Vagina (tissue), 2 donors: ENCODE measurements around the gene RNF10. TPM values are rescaled to one million over a fixed set of nuclear protein-coding genes. Genes with fewer than 3 reads are reported as not detected.
"Not testable (repeated sequence)": the region's sequence is repeated elsewhere in the genome, so short reads cannot be mapped to it uniquely, and the experiment has no call there.

ENCODE experiments used
- DNase-seq, 2 donors: peaks; one replicate each; pipeline ENCODE4 v3.0.0-alpha.2; 2017; ENCODE audit errors: extremely low spot score in 2 of 2
- H3K27ac ChIP-seq: fragments of 200-600 bp; sonication (generic); one replicate; pipeline ENCODE4 v1.5.1; 2019
- H3K27me3 ChIP-seq: fragments of 200-600 bp; sonication (generic); one replicate; pipeline ENCODE4 v1.5.1; 2019
- H3K36me3 ChIP-seq, 2 donors: fragments of 200-600 bp; sonication (generic); one replicate each; pipeline ENCODE4 v1.5.1; 2017 to 2019
- H3K4me1 ChIP-seq: fragments of 200-600 bp; sonication (generic); one replicate; pipeline ENCODE4 v1.5.1; 2019
- H3K4me3 ChIP-seq, 2 donors: fragments of 200-600 bp; sonication (generic); 1 replicate in 1 of 2; 2 replicates in 1 of 2; pipeline ENCODE4 v1.5.1; 2016 to 2019
- H3K9me3 ChIP-seq: fragments of 200-600 bp; sonication (generic); one replicate; pipeline ENCODE4 v1.5.1; 2019
- CTCF ChIP-seq, 3 experiments: fragments of 450-650 bp in 2 of 3; fragments of 200-600 bp in 1 of 3; sonication (generic) in 1 of 3; IDR thresholded peaks; one replicate each; pipeline ENCODE4 v1.5.1; 2017 to 2019; ENCODE audit warnings: antibody characterized with exemption in 3 of 3, mild to moderate bottlenecking in 2 of 3, moderate library complexity in 2 of 3
- POLR2A ChIP-seq, 2 donors: fragments of 450-650 bp; IDR thresholded peaks; one replicate each; pipeline ENCODE4 v1.6.1; 2017; ENCODE audit warnings: antibody characterized with exemption in 2 of 2, mild to moderate bottlenecking in 2 of 2, moderate library complexity in 2 of 2
- POLR2AphosphoS5 ChIP-seq, 2 donors: sonication (generic); formaldehyde crosslinking; IDR thresholded peaks; one replicate each; pipeline ENCODE4 v1.9.0; 2017; ENCODE audit warnings: antibody characterized with exemption in 2 of 2, mild to moderate bottlenecking in 2 of 2, low read depth in 1 of 2; ENCODE audit not compliant: insufficient read depth in 1 of 2
- intact Hi-C: fragments of 100-400 bp; cut with DNase I; formaldehyde crosslinking; loops from one replicate; pipeline ENCODE4 v1.15.1; 2023
- total RNA-seq: library from RNA; depleted of rRNA; stranded (reverse); fragments of >200 nt; gene quantifications from one replicate; pipeline ENCODE4 v1.2.3, GENCODE V29; 2016

RNF10 gene
- total RNA-seq, 1 donor from 2014 or later: 161 TPM

DNA sequence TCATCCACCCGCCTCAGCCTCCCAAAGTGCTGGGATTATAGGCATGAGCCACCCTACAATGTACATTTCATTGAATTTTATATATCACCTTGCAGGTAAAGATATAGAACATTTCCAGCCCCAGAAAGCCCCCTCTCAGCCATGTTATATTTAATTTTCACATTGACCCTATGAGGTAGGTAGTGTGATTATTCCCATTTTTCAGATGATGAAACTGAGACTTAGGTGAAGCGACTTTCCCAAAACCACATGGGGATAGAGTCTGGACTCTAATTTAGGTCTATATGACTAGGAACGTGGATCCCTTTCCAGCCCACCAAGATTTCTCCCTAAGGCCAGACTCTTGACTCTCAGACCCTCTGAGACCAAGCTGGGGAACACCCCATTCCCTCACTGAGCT lies 62.7 kb downstream of the RNF10 start:
- DNase-seq: no peak
- no peaks in the 10 kb centered on the region for H3K27me3 ChIP-seq
- no peak overlapping the region for H3K27ac ChIP-seq
- H3K9me3 ChIP-seq: no peaks in the 10 kb centered on the region
- H3K36me3 ChIP-seq: no peaks in the 10 kb centered on the region
- TF ChIP-seq CTCF (IDR thresholded peaks at IDR 0.05): no peak
- no peak for TF ChIP-seq POLR2AphosphoS5 (IDR thresholded peaks at IDR 0.05; ENCODE audit: insufficient read depth in 1 of 2, low read depth in 1 of 2)
- no peak for TF ChIP-seq POLR2A (IDR thresholded peaks at IDR 0.05)
- H3K4me1 ChIP-seq: no peaks in the 10 kb centered on the region
- intact Hi-C loops: loop anchor here (10.0 kb wide), 1 partner anchor 498 kb away; no protein-coding TSS in a partner anchor
- H3K4me3 ChIP-seq: no peak overlapping the region

DNA sequence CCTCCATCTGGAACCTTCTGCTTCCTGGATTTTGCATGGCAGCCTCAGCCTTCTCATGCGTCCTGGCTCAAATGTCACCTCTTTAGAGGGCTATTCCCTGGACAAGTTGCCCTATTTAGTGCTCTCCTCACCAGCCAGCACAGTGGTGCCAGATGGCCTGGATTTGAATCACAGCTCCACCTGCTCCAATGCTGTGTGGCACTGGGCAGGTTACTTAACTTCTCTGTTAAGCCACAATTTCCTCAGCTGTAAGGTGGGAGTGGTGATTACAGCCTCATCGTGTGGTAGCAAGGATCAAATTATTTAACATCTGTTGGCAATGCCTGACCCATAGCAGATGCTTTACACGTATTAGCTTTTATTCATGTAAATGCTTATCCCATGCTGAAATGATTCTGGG lies 63.7 kb downstream of the RNF10 start:
- Histone ChIP-seq H3K27ac (no peak overlapping the region), H3K4me3 (no peak overlapping the region), H3K27me3 (no peaks in the 10 kb centered on the region), H3K9me3 (no peaks in the 10 kb centered on the region), H3K36me3 (no peaks in the 10 kb centered on the region), H3K4me1 (no peaks in the 10 kb centered on the region)
- no peak for TF ChIP-seq POLR2AphosphoS5 (IDR thresholded peaks at IDR 0.05; ENCODE audit: insufficient read depth in 1 of 2, low read depth in 1 of 2)
- no peak for TF ChIP-seq CTCF (IDR thresholded peaks at IDR 0.05)
- no peak for TF ChIP-seq POLR2A (IDR thresholded peaks at IDR 0.05)
- intact Hi-C loops: loop anchor here (10.0 kb wide), 1 partner anchor 497 kb away; no protein-coding TSS in a partner anchor
- DNase-seq: no peak

- Histone ChIP-seq H3K36me3 (no peaks in the 10 kb centered on the region), H3K4me3 (no peak overlapping the region), H3K27me3 (no peaks in the 10 kb centered on the region), H3K4me1 (no peaks in the 10 kb centered on the region), H3K9me3 (no peaks in the 10 kb centered on the region), H3K27ac (no peak overlapping the region)
- TF ChIP-seq CTCF (IDR thresholded peaks at IDR 0.05): no peak
- no peak for TF ChIP-seq POLR2AphosphoS5 (IDR thresholded peaks at IDR 0.05; ENCODE audit: insufficient read depth in 1 of 2, low read depth in 1 of 2)
- no peak for TF ChIP-seq POLR2A (IDR thresholded peaks at IDR 0.05)
- no peak for DNase-seq
- intact Hi-C loops: loop anchor here (10.0 kb wide), 1 partner anchor 496 kb away; no protein-coding TSS in a partner anchor
Measured at GRCh38 chr12:120598674-120599463, 64.7 kb downstream of the RNF10 start.

DNA sequence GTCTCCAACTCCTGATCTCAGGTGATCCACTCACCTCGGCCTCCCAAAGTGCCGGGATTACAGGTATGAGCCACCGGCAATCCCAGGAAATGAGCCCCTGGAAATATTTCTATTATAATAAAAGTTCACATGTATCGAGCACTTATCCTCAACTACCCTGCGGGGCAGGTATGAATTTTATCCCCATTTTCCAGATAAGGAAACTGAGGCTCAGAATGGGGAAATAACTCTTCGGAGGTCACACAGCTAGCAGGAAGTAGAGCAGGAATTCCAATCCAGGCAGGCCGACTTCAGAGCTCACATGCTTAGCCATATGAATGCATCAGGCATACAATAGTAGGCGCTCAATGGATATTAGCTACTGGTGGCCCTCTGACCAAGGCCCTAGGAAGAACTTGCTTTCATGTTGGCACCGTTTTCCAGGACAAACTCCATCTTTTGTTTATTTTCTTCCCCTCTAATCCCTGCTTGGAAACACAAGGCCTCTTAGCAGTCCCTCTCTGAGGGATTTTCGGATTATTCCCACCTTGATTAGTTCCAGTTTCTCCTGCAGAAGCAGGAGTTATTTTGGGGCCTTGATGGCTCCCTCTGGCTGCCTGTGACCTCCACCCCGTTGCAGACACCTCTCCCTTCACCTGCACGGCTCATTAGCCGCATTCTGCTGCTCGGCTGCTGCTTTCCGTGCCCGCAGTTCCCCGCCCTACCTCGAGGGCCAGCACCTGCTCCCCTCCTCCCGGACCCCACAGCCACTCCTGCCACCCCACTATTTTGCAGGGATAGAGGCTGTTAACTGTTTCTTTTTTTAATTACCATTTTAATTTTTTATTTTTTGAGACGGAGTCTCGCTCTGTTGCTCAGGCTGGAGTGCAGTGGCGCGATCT lies 65.8 kb downstream of the RNF10 start:
- Histone ChIP-seq H3K36me3 (no peaks in the 10 kb centered on the region), H3K9me3 (no peaks in the 10 kb centered on the region), H3K4me1 (no peaks in the 10 kb centered on the region), H3K27ac (no peak overlapping the region), H3K27me3 (no peaks in the 10 kb centered on the region), H3K4me3 (no peak overlapping the region)
- TF ChIP-seq POLR2A (IDR thresholded peaks at IDR 0.05): no peak
- TF ChIP-seq CTCF (IDR thresholded peaks at IDR 0.05): no peak
- TF ChIP-seq POLR2AphosphoS5 (IDR thresholded peaks at IDR 0.05; ENCODE audit: insufficient read depth in 1 of 2, low read depth in 1 of 2): no peak
- no peak for DNase-seq
- intact Hi-C loops: loop anchor here (10.0 kb wide), 1 partner anchor 495 kb away; no protein-coding TSS in a partner anchor

- H3K27ac ChIP-seq, H3K27me3 ChIP-seq, H3K4me1 ChIP-seq, H3K36me3 ChIP-seq, intact Hi-C loops, H3K4me3 ChIP-seq, DNase-seq, H3K9me3 ChIP-seq: not testable (repeated sequence)
Measured at GRCh38 chr12:120602416-120602815, 68.3 kb downstream of the RNF10 start.
